Epithelial cell of proximal tubule (primary cell): Measurements from ENCODE around the gene TRIM38. TPM values are rescaled to one million over a fixed set of nuclear protein-coding genes. Genes with fewer than 3 reads are reported as not detected.
"Not testable (repeated sequence)": the region's sequence is repeated elsewhere in the genome, so short reads cannot be mapped to it uniquely, and the experiment has no call there.

ENCODE experiments used
- DNase-seq: peaks from one replicate; pipeline ENCODE4 v3.0.0-alpha.2; 2011; ENCODE audit warnings: low read depth
- H3K4me3 ChIP-seq: 2 replicates; pipeline ENCODE4 v1.5.1; 2011; ENCODE audit warnings: low read depth, mild to moderate bottlenecking, low read length
- total RNA-seq: library from RNA; depleted of rRNA; stranded (reverse); fragments of >200 nt; gene quantifications from 2 replicates; pipeline ENCODE4 v1.2.3, GENCODE V29; 2015
- TF ChIP-seq, protein P1 (sequence below): conservative IDR thresholded peaks from 2 replicates; pipeline ENCODE4 v1.5.1; 2012; ENCODE audit warnings: low read depth, mild to moderate bottlenecking, low read length

TRIM38 gene
- total RNA-seq, 1 donor from 2014 or later = 4.2 TPM

GRCh38 chr6:25921525-25922203, 40.9 kb upstream of the TRIM38 start:
- DNase-seq = no peak
- no peak overlapping the region for H3K4me3 ChIP-seq
- TF ChIP-seq, protein P1, sequence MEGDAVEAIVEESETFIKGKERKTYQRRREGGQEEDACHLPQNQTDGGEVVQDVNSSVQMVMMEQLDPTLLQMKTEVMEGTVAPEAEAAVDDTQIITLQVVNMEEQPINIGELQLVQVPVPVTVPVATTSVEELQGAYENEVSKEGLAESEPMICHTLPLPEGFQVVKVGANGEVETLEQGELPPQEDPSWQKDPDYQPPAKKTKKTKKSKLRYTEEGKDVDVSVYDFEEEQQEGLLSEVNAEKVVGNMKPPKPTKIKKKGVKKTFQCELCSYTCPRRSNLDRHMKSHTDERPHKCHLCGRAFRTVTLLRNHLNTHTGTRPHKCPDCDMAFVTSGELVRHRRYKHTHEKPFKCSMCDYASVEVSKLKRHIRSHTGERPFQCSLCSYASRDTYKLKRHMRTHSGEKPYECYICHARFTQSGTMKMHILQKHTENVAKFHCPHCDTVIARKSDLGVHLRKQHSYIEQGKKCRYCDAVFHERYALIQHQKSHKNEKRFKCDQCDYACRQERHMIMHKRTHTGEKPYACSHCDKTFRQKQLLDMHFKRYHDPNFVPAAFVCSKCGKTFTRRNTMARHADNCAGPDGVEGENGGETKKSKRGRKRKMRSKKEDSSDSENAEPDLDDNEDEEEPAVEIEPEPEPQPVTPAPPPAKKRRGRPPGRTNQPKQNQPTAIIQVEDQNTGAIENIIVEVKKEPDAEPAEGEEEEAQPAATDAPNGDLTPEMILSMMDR = no peak

DNA sequence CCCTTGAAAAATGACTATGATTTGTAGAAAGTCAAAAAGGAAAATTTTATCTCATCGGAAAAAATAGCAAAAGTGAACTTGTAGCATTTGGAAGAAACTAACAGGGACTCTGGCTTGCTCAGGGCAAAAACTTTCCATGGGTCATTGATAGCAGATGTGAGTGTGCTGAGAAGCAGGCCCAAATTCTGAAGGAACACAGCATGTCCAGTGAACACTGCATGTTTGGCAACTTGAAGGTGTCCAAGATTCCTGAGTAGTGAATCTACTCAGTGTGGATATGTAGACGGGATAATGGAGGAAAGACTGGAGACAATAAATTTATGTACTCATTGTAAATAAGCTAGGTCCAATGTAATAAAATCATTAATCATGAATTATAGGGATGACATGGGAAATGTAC, 40.3 kb upstream of the TRIM38 start:
- TF ChIP-seq, protein P1 = no peak
- DNase-seq = no peak
- no peak overlapping the region for H3K4me3 ChIP-seq

- TF ChIP-seq, protein P1 = no peak
- DNase-seq = no peak
These were observed 36.7 kb upstream of the TRIM38 start for GRCh38 chr6:25925876-25926275.

DNA sequence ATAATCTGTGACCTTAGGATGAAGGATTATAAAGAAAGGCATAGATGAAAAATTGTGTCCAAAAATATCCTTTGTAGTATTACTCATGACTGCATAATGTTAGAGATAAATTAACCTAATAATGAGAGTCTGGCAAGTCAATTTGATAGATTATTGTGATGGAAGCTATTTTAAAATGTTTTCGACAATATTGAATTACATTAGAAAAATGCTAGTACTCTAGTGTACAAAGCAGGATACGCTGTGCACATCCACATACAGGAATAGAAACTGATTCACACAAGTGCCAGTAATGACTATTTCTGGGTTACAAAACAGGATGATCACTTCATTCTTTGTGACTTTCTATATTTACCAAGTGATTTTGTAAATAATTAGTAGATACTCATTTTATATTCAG, 35.4 kb upstream of the TRIM38 start:
- TF ChIP-seq, protein P1 = no peak
- H3K4me3 ChIP-seq = no peak overlapping the region

More at GRCh38 chr6:25925876-25926275, 36.7 kb upstream of the TRIM38 start:
- no peak overlapping the region for H3K4me3 ChIP-seq

DNA sequence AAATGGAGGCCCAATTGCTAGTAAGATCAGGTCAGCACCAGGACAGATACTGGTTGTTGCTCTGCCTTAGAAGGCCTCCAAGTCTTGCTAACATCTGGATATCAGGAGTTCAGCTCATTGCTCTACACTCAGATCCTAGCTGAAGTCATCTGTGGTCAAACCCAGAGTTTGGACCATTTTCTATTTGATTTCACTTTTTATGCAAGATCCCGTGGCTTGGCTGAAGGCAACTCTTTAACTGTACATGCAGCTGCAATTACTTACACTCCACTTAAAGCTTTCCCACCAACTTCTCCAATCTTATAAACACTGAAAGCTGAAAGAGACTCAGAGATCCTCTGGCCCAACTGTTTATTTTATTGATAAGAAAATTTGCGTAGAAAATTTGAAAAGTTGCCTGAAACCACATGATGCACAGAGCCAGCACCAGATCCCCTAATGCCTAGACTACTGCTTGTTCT, 34.8 kb upstream of the TRIM38 start:
- TF ChIP-seq, protein P1 = no peak
- DNase-seq = no peak
- no peak overlapping the region for H3K4me3 ChIP-seq

More for the DNA sequence above, 35.4 kb upstream of the TRIM38 start:
- DNase-seq = no peak

GRCh38 chr6:25928562-25929324, 33.9 kb upstream of the TRIM38 start:
- TF ChIP-seq, protein P1 = no peak
- no peak for DNase-seq
- H3K4me3 ChIP-seq = no peak overlapping the region

- DNase-seq = not testable (repeated sequence)
These were observed 32.8 kb upstream of the TRIM38 start for GRCh38 chr6:25929785-25930184.

More at GRCh38 chr6:25929785-25930184, 32.8 kb upstream of the TRIM38 start:
- not testable (repeated sequence) for H3K4me3 ChIP-seq
